Hypothalamus (tissue), 51 donors: ENCODE data around the gene NISCH.

Source experiments
- DNase-seq, 51 donors: peaks; one replicate each; lab custom pipeline; 2025; lab: John Stamatoyannopoulos, UW

The NISCH gene

DNA sequence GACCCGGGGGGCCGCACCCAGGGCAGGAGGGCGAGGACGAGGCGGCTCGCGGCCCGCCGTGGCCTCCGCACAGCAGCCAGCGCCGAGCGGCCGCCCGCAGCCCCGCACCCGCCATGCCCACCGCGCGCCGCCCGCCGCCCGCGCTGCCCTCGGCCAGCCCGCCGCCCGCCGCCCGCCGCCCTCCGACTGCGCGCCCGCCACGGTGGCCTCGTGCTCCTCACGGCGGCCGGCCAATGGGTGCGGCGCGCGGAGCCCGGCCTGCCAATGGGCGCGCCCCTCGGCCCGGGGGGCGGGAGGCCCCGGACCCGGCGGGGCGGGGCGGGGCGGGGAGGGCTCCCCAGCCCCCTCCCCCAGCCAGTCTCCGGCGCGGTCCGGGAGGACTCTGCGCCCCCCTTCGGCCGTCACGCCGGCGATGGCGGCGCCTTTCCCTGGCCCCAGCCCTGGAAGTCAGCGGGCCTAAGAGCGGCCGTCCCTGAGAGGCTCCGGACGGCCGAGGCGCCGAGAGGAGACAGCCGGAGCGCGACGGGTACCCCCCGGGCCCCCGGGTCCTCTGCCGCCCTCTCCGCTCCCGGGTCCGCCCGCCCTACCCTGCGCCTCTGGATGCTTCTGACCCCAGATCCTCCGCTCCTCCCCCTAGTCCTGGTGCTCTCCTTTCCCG, 78.3 kb downstream of the NISCH start, which contains the start of gene NT5DC2:
NT5DC2 (minus strand) TSS at position 235 of the 658 bp plus-strand sequence; CDS start at position 115, 120 bp downstream.
- peak in 36 of 51 donors; percentile 8 to 80 (median 46) for DNase-seq

GRCh38 chr3:52534281-52535183, 79.1 kb downstream of the NISCH start:
- peak in 3 of 51 donors; percentile 33 to 41 (median 36) for DNase-seq

DNA sequence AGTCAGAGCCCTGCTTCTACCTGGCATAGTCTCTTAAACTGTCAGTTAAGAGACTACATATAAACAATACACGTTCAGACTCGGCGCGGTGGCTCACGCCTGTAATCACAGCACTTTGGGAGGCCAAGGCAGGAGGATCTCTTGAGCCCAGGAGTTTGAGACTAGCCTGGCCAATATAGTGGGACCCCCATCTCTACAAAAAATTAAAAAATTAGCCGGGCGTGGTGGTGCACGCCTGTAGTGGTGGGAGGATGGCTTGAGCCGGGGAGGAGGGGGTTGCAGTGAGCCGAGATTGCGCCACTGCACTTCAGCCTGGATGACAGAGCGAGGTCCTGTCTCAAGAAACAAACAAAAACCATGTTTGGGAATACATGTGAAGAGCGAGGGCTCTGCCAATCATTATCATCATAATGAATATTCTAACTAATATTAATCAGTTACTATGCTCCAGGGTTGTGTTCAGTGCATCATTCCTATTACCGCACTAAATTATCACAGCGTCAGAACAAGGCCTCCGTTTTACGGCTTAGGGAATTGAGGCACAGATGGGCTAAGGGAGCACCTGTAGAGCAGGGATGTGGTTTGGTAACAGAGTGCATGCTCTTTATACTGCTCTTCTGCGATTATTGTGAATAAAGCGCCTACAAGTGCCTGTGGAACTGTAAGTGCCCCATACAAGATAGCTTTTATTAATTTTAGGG, 80.2 kb downstream of the NISCH start:
- no peak for DNase-seq

GRCh38 chr3:52536112-52536368, 80.6 kb downstream of the NISCH start:
- DNase-seq = no peak

- peak; percentile 46 to 98 (median 96) for DNase-seq
Measured at GRCh38 chr3:52536369-52537164, 81.2 kb downstream of the NISCH start, which contains the start of gene UQCC5. TSS of gene UQCC5 (plus strand) at chr3:52536605. CDS start at chr3:52536756, 151 bp downstream.

DNA sequence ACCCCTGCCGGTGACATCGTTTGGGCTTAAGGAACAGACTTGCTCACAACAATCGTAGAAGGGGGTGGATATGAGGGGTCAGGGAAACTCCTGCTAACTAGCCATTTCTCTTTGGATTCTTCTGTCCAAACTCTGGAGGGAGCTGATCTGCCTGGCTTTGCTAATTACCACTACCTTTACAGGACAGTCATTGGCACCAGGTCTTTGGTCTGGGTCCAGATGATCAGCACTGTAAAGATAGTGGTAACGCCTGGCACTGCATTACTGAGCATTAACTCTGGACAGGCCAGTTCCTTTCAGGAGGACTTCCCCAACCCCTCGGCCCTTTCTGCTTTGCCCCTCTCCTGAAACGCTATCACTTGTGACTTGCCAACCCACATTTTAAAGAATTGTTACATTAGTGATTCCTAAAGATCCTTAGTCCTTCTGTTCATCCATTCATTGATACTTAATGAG, 81.8 kb downstream of the NISCH start:
- DNase-seq = no peak

GRCh38 chr3:52537726-52538421, 82.5 kb downstream of the NISCH start:
- no peak for DNase-seq

- no peak for DNase-seq
Measured at GRCh38 chr3:52539010-52539653, 83.7 kb downstream of the NISCH start.

DNA sequence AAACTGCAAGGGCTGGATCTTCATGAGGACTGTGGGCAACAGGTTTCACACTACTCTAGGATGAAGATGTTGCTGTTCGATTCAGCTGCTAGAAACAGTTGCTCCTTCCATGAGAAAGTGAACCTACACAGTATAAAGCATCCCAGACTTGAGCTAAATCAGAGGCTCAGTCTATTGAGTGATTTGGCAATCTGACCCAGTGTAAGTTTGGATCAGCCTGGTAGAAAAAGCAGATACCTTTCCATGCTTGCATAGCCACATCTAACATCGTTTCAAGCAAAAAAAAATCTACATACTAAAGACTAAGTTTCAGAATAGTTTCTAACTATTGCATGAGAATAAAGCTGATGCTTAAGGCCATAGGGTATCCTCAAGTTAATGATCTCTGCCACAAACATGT, 85.6 kb downstream of the NISCH start:
- DNase-seq = no peak
